Measurements from ENCODE around the gene CEP57L1. TPM values are rescaled to one million over a fixed set of nuclear protein-coding genes. Genes with fewer than 3 reads are reported as not detected.
"Not testable (repeated sequence)": the region's sequence is repeated elsewhere in the genome, so short reads cannot be mapped to it uniquely, and the experiment has no call there.

CEP57L1 gene
- total RNA-seq, 1 donor from 2014 or later: 13.5 TPM

GRCh38 chr6:109121411-109121810, 26.1 kb downstream of the CEP57L1 start:
- no peak for DNase-seq (ENCODE audit: low read depth)
- no peak for TF ChIP-seq CTCF (conservative IDR thresholded peaks at IDR 0.05; ENCODE audit: low read depth, low read length)

GRCh38 chr6:109124219-109124618, 28.9 kb downstream of the CEP57L1 start:
- no peak for TF ChIP-seq CTCF (conservative IDR thresholded peaks at IDR 0.05; ENCODE audit: low read depth, low read length)
- H3K4me3 ChIP-seq (ENCODE audit: low read depth, low read length): no peak overlapping the region
- no peak for DNase-seq (ENCODE audit: low read depth)

More at GRCh38 chr6:109121411-109121810, 26.1 kb downstream of the CEP57L1 start:
- H3K4me3 ChIP-seq (ENCODE audit: low read depth, low read length): no peak overlapping the region

GRCh38 chr6:109125504-109125903, 30.2 kb downstream of the CEP57L1 start:
- H3K4me3 ChIP-seq (ENCODE audit: low read depth, low read length): no peak overlapping the region
- no peak for TF ChIP-seq CTCF (conservative IDR thresholded peaks at IDR 0.05; ENCODE audit: low read depth, low read length)
- DNase-seq (ENCODE audit: low read depth): no peak

GRCh38 chr6:109130065-109130464, 34.8 kb downstream of the CEP57L1 start:
- DNase-seq (ENCODE audit: low read depth): no peak
- no peak overlapping the region for H3K4me3 ChIP-seq (ENCODE audit: low read depth, low read length)
- no peak for TF ChIP-seq CTCF (conservative IDR thresholded peaks at IDR 0.05; ENCODE audit: low read depth, low read length)

GRCh38 chr6:109135600-109135999, 40.3 kb downstream of the CEP57L1 start:
- DNase-seq (ENCODE audit: low read depth); H3K4me3 ChIP-seq (ENCODE audit: low read depth, low read length): not testable (repeated sequence)

GRCh38 chr6:109136039-109136438, 40.7 kb downstream of the CEP57L1 start:
- not testable (repeated sequence) for H3K4me3 ChIP-seq (ENCODE audit: low read depth, low read length); DNase-seq (ENCODE audit: low read depth)

GRCh38 chr6:109136530-109136929, 41.2 kb downstream of the CEP57L1 start:
- H3K4me3 ChIP-seq (ENCODE audit: low read depth, low read length); DNase-seq (ENCODE audit: low read depth): not testable (repeated sequence)

- TF ChIP-seq CTCF (conservative IDR thresholded peaks at IDR 0.05; ENCODE audit: low read depth, low read length): no peak
- H3K4me3 ChIP-seq (ENCODE audit: low read depth, low read length): no peak overlapping the region
- no peak for DNase-seq (ENCODE audit: low read depth)
Observed at GRCh38 chr6:109139109-109139508, 43.8 kb downstream of the CEP57L1 start.

- DNase-seq (ENCODE audit: low read depth); H3K4me3 ChIP-seq (ENCODE audit: low read depth, low read length): not testable (repeated sequence)
Observed at GRCh38 chr6:109142067-109142466, 46.8 kb downstream of the CEP57L1 start.
